ENCODE data around the gene RPL32.

DNA sequence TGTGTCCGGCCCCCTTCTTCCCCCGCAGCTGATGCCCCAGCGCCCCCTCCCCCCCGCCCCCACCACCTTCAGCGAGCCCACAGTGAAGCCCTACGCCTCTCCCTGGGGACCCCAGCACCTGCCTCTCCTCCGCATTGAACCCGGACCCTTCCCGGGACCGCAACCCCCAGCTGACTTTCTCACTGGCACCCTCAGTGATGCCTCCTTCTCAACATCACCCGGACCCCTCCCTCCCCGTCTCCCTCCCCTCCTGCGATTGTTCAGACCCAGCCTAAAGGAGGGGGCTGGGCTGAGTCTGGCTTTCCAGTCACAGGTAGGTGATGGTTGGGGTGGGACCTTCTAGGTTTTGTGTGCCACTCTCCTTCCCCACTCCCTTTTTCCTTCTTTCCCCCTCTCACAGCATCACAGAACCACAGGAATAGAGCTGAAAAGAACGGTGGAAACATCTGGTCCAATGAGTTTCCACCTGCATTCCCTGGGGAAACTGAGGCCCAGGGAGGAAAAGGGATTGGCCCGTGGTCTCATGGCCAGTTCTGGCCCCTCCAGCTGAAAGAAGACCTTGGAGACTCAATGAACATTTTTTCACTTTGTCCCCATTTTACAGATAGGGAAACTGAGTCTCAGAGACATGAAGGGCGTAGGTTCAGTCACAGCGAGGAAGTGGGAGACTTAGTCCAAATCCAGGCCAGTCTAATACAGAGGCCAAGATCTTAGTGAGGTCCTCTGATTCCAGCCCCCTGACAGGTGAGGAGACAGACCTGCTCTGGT, 44.1 kb downstream of the RPL32 start:
- TF ChIP-seq, protein P1, sequence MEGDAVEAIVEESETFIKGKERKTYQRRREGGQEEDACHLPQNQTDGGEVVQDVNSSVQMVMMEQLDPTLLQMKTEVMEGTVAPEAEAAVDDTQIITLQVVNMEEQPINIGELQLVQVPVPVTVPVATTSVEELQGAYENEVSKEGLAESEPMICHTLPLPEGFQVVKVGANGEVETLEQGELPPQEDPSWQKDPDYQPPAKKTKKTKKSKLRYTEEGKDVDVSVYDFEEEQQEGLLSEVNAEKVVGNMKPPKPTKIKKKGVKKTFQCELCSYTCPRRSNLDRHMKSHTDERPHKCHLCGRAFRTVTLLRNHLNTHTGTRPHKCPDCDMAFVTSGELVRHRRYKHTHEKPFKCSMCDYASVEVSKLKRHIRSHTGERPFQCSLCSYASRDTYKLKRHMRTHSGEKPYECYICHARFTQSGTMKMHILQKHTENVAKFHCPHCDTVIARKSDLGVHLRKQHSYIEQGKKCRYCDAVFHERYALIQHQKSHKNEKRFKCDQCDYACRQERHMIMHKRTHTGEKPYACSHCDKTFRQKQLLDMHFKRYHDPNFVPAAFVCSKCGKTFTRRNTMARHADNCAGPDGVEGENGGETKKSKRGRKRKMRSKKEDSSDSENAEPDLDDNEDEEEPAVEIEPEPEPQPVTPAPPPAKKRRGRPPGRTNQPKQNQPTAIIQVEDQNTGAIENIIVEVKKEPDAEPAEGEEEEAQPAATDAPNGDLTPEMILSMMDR (IDR thresholded peaks at IDR 0.05) = no peak
- TF ChIP-seq, protein P2, sequence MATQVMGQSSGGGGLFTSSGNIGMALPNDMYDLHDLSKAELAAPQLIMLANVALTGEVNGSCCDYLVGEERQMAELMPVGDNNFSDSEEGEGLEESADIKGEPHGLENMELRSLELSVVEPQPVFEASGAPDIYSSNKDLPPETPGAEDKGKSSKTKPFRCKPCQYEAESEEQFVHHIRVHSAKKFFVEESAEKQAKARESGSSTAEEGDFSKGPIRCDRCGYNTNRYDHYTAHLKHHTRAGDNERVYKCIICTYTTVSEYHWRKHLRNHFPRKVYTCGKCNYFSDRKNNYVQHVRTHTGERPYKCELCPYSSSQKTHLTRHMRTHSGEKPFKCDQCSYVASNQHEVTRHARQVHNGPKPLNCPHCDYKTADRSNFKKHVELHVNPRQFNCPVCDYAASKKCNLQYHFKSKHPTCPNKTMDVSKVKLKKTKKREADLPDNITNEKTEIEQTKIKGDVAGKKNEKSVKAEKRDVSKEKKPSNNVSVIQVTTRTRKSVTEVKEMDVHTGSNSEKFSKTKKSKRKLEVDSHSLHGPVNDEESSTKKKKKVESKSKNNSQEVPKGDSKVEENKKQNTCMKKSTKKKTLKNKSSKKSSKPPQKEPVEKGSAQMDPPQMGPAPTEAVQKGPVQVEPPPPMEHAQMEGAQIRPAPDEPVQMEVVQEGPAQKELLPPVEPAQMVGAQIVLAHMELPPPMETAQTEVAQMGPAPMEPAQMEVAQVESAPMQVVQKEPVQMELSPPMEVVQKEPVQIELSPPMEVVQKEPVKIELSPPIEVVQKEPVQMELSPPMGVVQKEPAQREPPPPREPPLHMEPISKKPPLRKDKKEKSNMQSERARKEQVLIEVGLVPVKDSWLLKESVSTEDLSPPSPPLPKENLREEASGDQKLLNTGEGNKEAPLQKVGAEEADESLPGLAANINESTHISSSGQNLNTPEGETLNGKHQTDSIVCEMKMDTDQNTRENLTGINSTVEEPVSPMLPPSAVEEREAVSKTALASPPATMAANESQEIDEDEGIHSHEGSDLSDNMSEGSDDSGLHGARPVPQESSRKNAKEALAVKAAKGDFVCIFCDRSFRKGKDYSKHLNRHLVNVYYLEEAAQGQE (IDR thresholded peaks at IDR 0.05; ENCODE audit: insufficient read depth in 1 of 2, low read depth in 2 of 2, low read length in 1 of 2) = no peak
- no peak for TF ChIP-seq POLR2AphosphoS5 (IDR thresholded peaks at IDR 0.05; ENCODE audit: low read depth, low read length)
- TF ChIP-seq TCF7L2 (IDR thresholded peaks at IDR 0.05; ENCODE audit: low read depth, low read length) = no peak

Measured in Panc1 (cell line).